K562 (cell line): ENCODE results near the gene IGLL1. TPM values are rescaled to one million over a fixed set of nuclear protein-coding genes. Genes with fewer than 3 reads are reported as not detected.

Experiments used
- polyA plus RNA-seq, 8 experiments: library from polyadenylated mRNA; depleted of rRNA in 4 of 8; stranded (reverse) in 5 of 8; unstranded in 3 of 8; fragments of >200 nt; fragmentation: Nextera tagmentation in 2 of 8; fragmentation: Illumina TruSeq in 1 of 8; extraction: Ambion mirVana in 2 of 8; extraction: Trizol in 1 of 8; gene quantifications; 2 replicates each; pipeline versions ENCODE4 v1.2.1 to v1.2.3, GENCODE V29; 2011 to 2014; ENCODE audit warnings: inconsistent platforms in 1 of 8, missing spikeins in 1 of 8
- small RNA-seq: library from RNA; depleted of rRNA; stranded (forward); fragments of <200 nt; gene quantifications from one replicate; pipeline ENCODE3, GENCODE V24; 2014
- total RNA-seq, 7 experiments: library from RNA; depleted of rRNA in 6 of 7; stranded (reverse); fragments of >200 nt in 6 of 7; fragmentation: Illumina TruSeq in 2 of 7; extraction: Trizol in 2 of 7; gene quantifications; 2 replicates each; pipeline versions ENCODE4 v1.2.1 to v1.2.3, GENCODE V29; 2011 to 2021; ENCODE audit warnings: low replicate concordance in 1 of 7

IGLL1 gene
- total and polyA plus RNA-seq, 9 of the 15 experiments (the other 6 are each of a cell fraction or from before 2014, with no cell fraction given) = 0.10 to 0.32 (median 0.20) TPM; not detected in 6

Small RNA genes within 50 kb of the gene (small RNA-seq; reads per million reads assigned to genes)
- not detected for gene AP000346.3

Other genes starting within 250 kb of the IGLL1 start
Only the 7 nearest of the 8 such genes appear.
- gene DRICH1, start 52.0 kb upstream of the IGLL1 start, total RNA-seq (2014; rRNA removed) = 0.14 and 0.49 TPM in 2 replicates
- gene DRICH1, start 52.0 kb upstream of the IGLL1 start, total RNA-seq (2014; rRNA removed; fragmentation: Illumina TruSeq; extraction: Trizol) = 0.36 TPM in 1 of 2 replicates, not detected in the other
- 0.41 TPM in 1 of 2 replicates, not detected in the other for gene DRICH1, start 52.0 kb upstream of the IGLL1 start, total RNA-seq (2015; rRNA removed; fragmentation: Illumina TruSeq; extraction: Trizol)
- gene DRICH1, start 52.0 kb upstream of the IGLL1 start, total RNA-seq (2021) = 0.29 TPM in 1 of 2 replicates, not detected in the other
- 0.10 and 0.39 TPM in 2 replicates for gene DRICH1, start 52.0 kb upstream of the IGLL1 start, polyA plus RNA-seq (2011; rRNA removed)
- gene DRICH1, start 52.0 kb upstream of the IGLL1 start, polyA plus RNA-seq (2014; fragmentation: Illumina TruSeq; extraction: Trizol) = not detected in 2 replicates
- gene DRICH1, start 52.0 kb upstream of the IGLL1 start, polyA plus RNA-seq (2014; fragmentation: Nextera tagmentation; extraction: Ambion mirVana) = under 1 TPM; 0.07 to 0.08 TPM
- gene DRICH1, start 52.0 kb upstream of the IGLL1 start, polyA plus RNA-seq (2014; rRNA removed) = 0.17 TPM in 1 of 2 replicates, not detected in the other
- not detected in 2 replicates for gene RGL4, start 110.7 kb upstream of the IGLL1 start, total RNA-seq (2014; rRNA removed)
- not detected in 2 replicates for gene RGL4, start 110.7 kb upstream of the IGLL1 start, total RNA-seq (2014; rRNA removed; fragmentation: Illumina TruSeq; extraction: Trizol)
- not detected in 2 replicates for gene RGL4, start 110.7 kb upstream of the IGLL1 start, total RNA-seq (2015; rRNA removed; fragmentation: Illumina TruSeq; extraction: Trizol)
- not detected in 2 replicates for gene RGL4, start 110.7 kb upstream of the IGLL1 start, total RNA-seq (2021)
- gene RGL4, start 110.7 kb upstream of the IGLL1 start, polyA plus RNA-seq (2011; rRNA removed) = not detected in 2 replicates
- gene RGL4, start 110.7 kb upstream of the IGLL1 start, polyA plus RNA-seq (2014; fragmentation: Illumina TruSeq; extraction: Trizol) = not detected in 2 replicates
- gene RGL4, start 110.7 kb upstream of the IGLL1 start, polyA plus RNA-seq (2014; fragmentation: Nextera tagmentation; extraction: Ambion mirVana) = not detected
- gene RGL4, start 110.7 kb upstream of the IGLL1 start, polyA plus RNA-seq (2014; rRNA removed) = not detected in 2 replicates
- gene ZNF70, start 170.8 kb upstream of the IGLL1 start, total RNA-seq (2014; rRNA removed) = 1.4 and 1.8 TPM in 2 replicates
- gene ZNF70, start 170.8 kb upstream of the IGLL1 start, total RNA-seq (2014; rRNA removed; fragmentation: Illumina TruSeq; extraction: Trizol) = 2.3 TPM in 2 replicates
- 2.4 and 2.5 TPM in 2 replicates for gene ZNF70, start 170.8 kb upstream of the IGLL1 start, total RNA-seq (2015; rRNA removed; fragmentation: Illumina TruSeq; extraction: Trizol)
- 3.2 and 3.3 TPM in 2 replicates for gene ZNF70, start 170.8 kb upstream of the IGLL1 start, total RNA-seq (2021)
- 0.57 and 0.58 TPM in 2 replicates for gene ZNF70, start 170.8 kb upstream of the IGLL1 start, polyA plus RNA-seq (2011; rRNA removed)
- 1.3 and 1.5 TPM in 2 replicates for gene ZNF70, start 170.8 kb upstream of the IGLL1 start, polyA plus RNA-seq (2014; fragmentation: Illumina TruSeq; extraction: Trizol)
- under 1 TPM; 0.14 to 0.18 TPM for gene ZNF70, start 170.8 kb upstream of the IGLL1 start, polyA plus RNA-seq (2014; fragmentation: Nextera tagmentation; extraction: Ambion mirVana)
- 1.1 and 1.3 TPM in 2 replicates for gene ZNF70, start 170.8 kb upstream of the IGLL1 start, polyA plus RNA-seq (2014; rRNA removed)
- gene VPREB3, start 174.1 kb upstream of the IGLL1 start, total RNA-seq (2014; rRNA removed) = not detected in 2 replicates
- not detected in 2 replicates for gene VPREB3, start 174.1 kb upstream of the IGLL1 start, total RNA-seq (2014; rRNA removed; fragmentation: Illumina TruSeq; extraction: Trizol)
- gene VPREB3, start 174.1 kb upstream of the IGLL1 start, total RNA-seq (2015; rRNA removed; fragmentation: Illumina TruSeq; extraction: Trizol) = not detected in 2 replicates
- gene VPREB3, start 174.1 kb upstream of the IGLL1 start, total RNA-seq (2021) = 0.71 TPM in 1 of 2 replicates, not detected in the other
- gene VPREB3, start 174.1 kb upstream of the IGLL1 start, polyA plus RNA-seq (2011; rRNA removed) = 0.20 TPM in 1 of 2 replicates, not detected in the other
- gene VPREB3, start 174.1 kb upstream of the IGLL1 start, polyA plus RNA-seq (2014; fragmentation: Illumina TruSeq; extraction: Trizol) = not detected in 2 replicates
- under 1 TPM in 1 of 2 experiments, not detected in 1; 0.14 TPM for gene VPREB3, start 174.1 kb upstream of the IGLL1 start, polyA plus RNA-seq (2014; fragmentation: Nextera tagmentation; extraction: Ambion mirVana)
- gene VPREB3, start 174.1 kb upstream of the IGLL1 start, polyA plus RNA-seq (2014; rRNA removed) = not detected in 2 replicates
- gene C22orf15, start 182.7 kb upstream of the IGLL1 start, total RNA-seq (2014; rRNA removed) = not detected in 2 replicates
- not detected in 2 replicates for gene C22orf15, start 182.7 kb upstream of the IGLL1 start, total RNA-seq (2014; rRNA removed; fragmentation: Illumina TruSeq; extraction: Trizol)
- gene C22orf15, start 182.7 kb upstream of the IGLL1 start, total RNA-seq (2015; rRNA removed; fragmentation: Illumina TruSeq; extraction: Trizol) = not detected in 2 replicates
- gene C22orf15, start 182.7 kb upstream of the IGLL1 start, total RNA-seq (2021) = not detected in 2 replicates
- not detected in 2 replicates for gene C22orf15, start 182.7 kb upstream of the IGLL1 start, polyA plus RNA-seq (2011; rRNA removed)
- not detected in 2 replicates for gene C22orf15, start 182.7 kb upstream of the IGLL1 start, polyA plus RNA-seq (2014; fragmentation: Illumina TruSeq; extraction: Trizol)
- not detected for gene C22orf15, start 182.7 kb upstream of the IGLL1 start, polyA plus RNA-seq (2014; fragmentation: Nextera tagmentation; extraction: Ambion mirVana)
- gene C22orf15, start 182.7 kb upstream of the IGLL1 start, polyA plus RNA-seq (2014; rRNA removed) = 0.07 TPM in 1 of 2 replicates, not detected in the other
- gene CHCHD10, start 187.7 kb upstream of the IGLL1 start, total RNA-seq (2014; rRNA removed) = 84.9 and 214 TPM in 2 replicates
- gene CHCHD10, start 187.7 kb upstream of the IGLL1 start, total RNA-seq (2014; rRNA removed; fragmentation: Illumina TruSeq; extraction: Trizol) = 76.4 and 102 TPM in 2 replicates
- 124 and 130 TPM in 2 replicates for gene CHCHD10, start 187.7 kb upstream of the IGLL1 start, total RNA-seq (2015; rRNA removed; fragmentation: Illumina TruSeq; extraction: Trizol)
- 270 and 292 TPM in 2 replicates for gene CHCHD10, start 187.7 kb upstream of the IGLL1 start, total RNA-seq (2021)
- gene CHCHD10, start 187.7 kb upstream of the IGLL1 start, polyA plus RNA-seq (2011; rRNA removed) = 51.1 and 51.8 TPM in 2 replicates
- 157 and 178 TPM in 2 replicates for gene CHCHD10, start 187.7 kb upstream of the IGLL1 start, polyA plus RNA-seq (2014; fragmentation: Illumina TruSeq; extraction: Trizol)
- 10 to 100 TPM; 15.2 to 41.0 TPM for gene CHCHD10, start 187.7 kb upstream of the IGLL1 start, polyA plus RNA-seq (2014; fragmentation: Nextera tagmentation; extraction: Ambion mirVana)
- 159 and 170 TPM in 2 replicates for gene CHCHD10, start 187.7 kb upstream of the IGLL1 start, polyA plus RNA-seq (2014; rRNA removed)
- 0.57 and 1.4 TPM in 2 replicates for gene MMP11, start 192.6 kb upstream of the IGLL1 start, total RNA-seq (2014; rRNA removed)
- gene MMP11, start 192.6 kb upstream of the IGLL1 start, total RNA-seq (2014; rRNA removed; fragmentation: Illumina TruSeq; extraction: Trizol) = 0.13 and 0.25 TPM in 2 replicates
- gene MMP11, start 192.6 kb upstream of the IGLL1 start, total RNA-seq (2015; rRNA removed; fragmentation: Illumina TruSeq; extraction: Trizol) = 0.14 and 0.15 TPM in 2 replicates
- 0.58 and 1.4 TPM in 2 replicates for gene MMP11, start 192.6 kb upstream of the IGLL1 start, total RNA-seq (2021)
- gene MMP11, start 192.6 kb upstream of the IGLL1 start, polyA plus RNA-seq (2011; rRNA removed) = 1.1 and 1.3 TPM in 2 replicates
- 0.25 and 1.2 TPM in 2 replicates for gene MMP11, start 192.6 kb upstream of the IGLL1 start, polyA plus RNA-seq (2014; fragmentation: Illumina TruSeq; extraction: Trizol)
- gene MMP11, start 192.6 kb upstream of the IGLL1 start, polyA plus RNA-seq (2014; fragmentation: Nextera tagmentation; extraction: Ambion mirVana) = not detected
- 0.40 and 1.8 TPM in 2 replicates for gene MMP11, start 192.6 kb upstream of the IGLL1 start, polyA plus RNA-seq (2014; rRNA removed)